PFSK-1 (cell line): ENCODE measurements around the gene IFNK.
A peak's percentile ranks its signal among the peaks of the same experiment; 100 is the strongest.

Experiments used
- FOXP2 ChIP-seq: optimal IDR thresholded peaks from 2 replicates; pipeline ENCODE3; 2011; ENCODE audit warnings: borderline replicate concordance, control low read depth, inconsistent platforms; ENCODE audit not compliant: insufficient read depth; ENCODE audit errors: extremely low read length, extremely low read depth
- POLR2AphosphoS5 ChIP-seq: IDR thresholded peaks from 2 replicates; pipeline ENCODE4 v1.6.1; 2012; ENCODE audit warnings: low read depth, mild to moderate bottlenecking, control low read depth, low read length, moderate library complexity
- REST ChIP-seq, 2 experiments: IDR thresholded peaks; 2 replicates each; pipeline versions ENCODE4 v1.6.1 to v1.8.0; 2011 to 2012; ENCODE audit warnings: low read depth in 2 of 2, low read length in 2 of 2, control low read depth in 1 of 2, inconsistent platforms in 1 of 2, mild to moderate bottlenecking in 1 of 2, moderate library complexity in 1 of 2; ENCODE audit not compliant: insufficient read depth in 1 of 2
- TAF1 ChIP-seq: IDR thresholded peaks from 2 replicates; pipeline ENCODE4 v1.6.1; 2012; ENCODE audit warnings: low read length, control low read depth, borderline replicate concordance; ENCODE audit not compliant: insufficient read depth

Gene IFNK

DNA sequence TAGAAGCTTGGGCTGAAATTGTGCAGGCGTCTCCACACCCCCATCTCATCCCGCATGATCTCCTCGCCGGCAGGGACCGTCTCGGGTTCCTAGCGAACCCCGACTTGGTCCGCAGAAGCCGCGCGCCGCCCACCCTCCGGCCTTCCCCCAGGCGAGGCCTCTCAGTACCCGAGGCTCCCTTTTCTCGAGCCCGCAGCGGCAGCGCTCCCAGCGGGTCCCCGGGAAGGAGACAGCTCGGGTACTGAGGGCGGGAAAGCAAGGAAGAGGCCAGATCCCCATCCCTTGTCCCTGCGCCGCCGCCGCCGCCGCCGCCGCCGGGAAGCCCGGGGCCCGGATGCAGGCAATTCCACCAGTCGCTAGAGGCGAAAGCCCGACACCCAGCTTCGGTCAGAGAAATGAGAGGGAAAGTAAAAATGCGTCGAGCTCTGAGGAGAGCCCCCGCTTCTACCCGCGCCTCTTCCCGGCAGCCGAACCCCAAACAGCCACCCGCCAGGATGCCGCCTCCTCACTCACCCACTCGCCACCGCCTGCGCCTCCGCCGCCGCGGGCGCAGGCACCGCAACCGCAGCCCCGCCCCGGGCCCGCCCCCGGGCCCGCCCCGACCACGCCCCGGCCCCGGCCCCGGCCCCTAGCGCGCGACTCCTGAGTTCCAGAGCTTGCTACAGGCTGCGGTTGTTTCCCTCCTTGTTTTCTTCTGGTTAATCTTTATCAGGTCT, 49.0 kb downstream of the IFNK start, which contains the start of gene C9orf72:
C9orf72 (minus strand) TSS at position 564 of the 716 bp plus-strand sequence. CDS start 6,361 bp downstream, outside the sequence.
- TF ChIP-seq POLR2AphosphoS5 (peak; percentile 27; the same call in 1 of the 2 replicates), REST (IDR thresholded peaks at IDR 0.05; ENCODE audit: insufficient read depth in 1 of 2, low read depth in 2 of 2, low read length in 2 of 2) (no peak)

- TF ChIP-seq POLR2AphosphoS5 (peak; percentile 37), FOXP2 (no peak), TAF1 (0 out of 2 replicates have a peak, but pooled peaks have one; percentile 46)
Measured at GRCh38 chr9:27573634-27574590, 49.8 kb downstream of the IFNK start.
